ENCODE results near the gene COL1A1. TPM values are rescaled to one million over a fixed set of nuclear protein-coding genes. Genes with fewer than 3 reads are reported as not detected.

COL1A1 gene
- total and polyA plus RNA-seq, 2 of the 13 experiments (the other 11 are each of a cell fraction or from before 2014, with no cell fraction given) = 0.05 TPM; not detected in 1

DNA sequence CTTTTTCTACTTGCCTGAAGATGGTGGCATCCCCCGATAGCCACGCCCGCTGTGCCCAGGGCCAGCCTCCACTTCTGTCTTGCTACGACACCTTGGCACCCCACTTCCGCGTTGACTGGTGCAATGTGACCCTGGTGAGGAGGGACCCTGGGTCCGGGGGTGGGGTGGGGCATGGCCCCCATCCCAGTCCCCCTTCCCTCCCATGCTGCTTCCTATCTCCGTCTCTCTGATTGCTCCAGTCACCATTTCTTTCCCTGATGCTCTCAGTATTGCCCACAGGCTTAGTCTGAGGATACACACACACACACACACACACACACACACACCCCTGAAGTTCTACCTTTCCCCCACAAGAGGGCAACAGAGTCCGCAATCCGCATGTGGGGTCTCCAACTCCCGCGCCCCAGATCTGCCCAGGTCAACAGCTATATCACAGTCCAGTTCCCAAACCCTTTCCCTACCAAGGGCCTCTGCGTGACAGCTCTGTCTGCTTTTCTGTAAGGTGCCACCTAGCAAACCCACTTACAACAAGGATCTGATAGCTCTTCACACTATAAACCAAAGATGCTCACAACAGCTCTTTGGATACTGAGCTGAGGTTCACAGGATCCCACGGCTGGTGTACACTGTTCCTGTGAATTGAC lies 32.2 kb downstream of the COL1A1 start (continued):
- TF ChIP-seq, protein P1, sequence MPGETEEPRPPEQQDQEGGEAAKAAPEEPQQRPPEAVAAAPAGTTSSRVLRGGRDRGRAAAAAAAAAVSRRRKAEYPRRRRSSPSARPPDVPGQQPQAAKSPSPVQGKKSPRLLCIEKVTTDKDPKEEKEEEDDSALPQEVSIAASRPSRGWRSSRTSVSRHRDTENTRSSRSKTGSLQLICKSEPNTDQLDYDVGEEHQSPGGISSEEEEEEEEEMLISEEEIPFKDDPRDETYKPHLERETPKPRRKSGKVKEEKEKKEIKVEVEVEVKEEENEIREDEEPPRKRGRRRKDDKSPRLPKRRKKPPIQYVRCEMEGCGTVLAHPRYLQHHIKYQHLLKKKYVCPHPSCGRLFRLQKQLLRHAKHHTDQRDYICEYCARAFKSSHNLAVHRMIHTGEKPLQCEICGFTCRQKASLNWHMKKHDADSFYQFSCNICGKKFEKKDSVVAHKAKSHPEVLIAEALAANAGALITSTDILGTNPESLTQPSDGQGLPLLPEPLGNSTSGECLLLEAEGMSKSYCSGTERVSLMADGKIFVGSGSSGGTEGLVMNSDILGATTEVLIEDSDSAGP (CRISPR knock-in tag; IDR thresholded peaks at IDR 0.05; ENCODE audit: borderline replicate concordance) = peak; percentile 17; the same call in 1 of the 2 replicates
- TF ChIP-seq SP1 (IDR thresholded peaks at IDR 0.05) (no peak), SP1 (CRISPR knock-in tag; IDR thresholded peaks at IDR 0.05) (peak; percentile 20; the same call in 1 of the 2 replicates), SMC3 (IDR thresholded peaks at IDR 0.05; ENCODE audit: low read length) (peak; percentile 93), ZNF547 (CRISPR knock-in tag; IDR thresholded peaks at IDR 0.05) (peak; percentile 31; the same call in 1 of the 2 replicates), SALL2 (CRISPR knock-in tag; IDR thresholded peaks at IDR 0.05) (peak; percentile 86), ZNF101 (CRISPR knock-in tag; IDR thresholded peaks at IDR 0.05; ENCODE audit: borderline replicate concordance, low read depth) (no peak), SIX1 (CRISPR knock-in tag; IDR thresholded peaks at IDR 0.05; ENCODE audit: borderline replicate concordance) (no peak), MIER2 (CRISPR knock-in tag; IDR thresholded peaks at IDR 0.05) (no peak), IKZF4 (CRISPR knock-in tag; IDR thresholded peaks at IDR 0.05; ENCODE audit: borderline replicate concordance, low read depth, not compliant biosample characterization) (no peak), NFE2 (CRISPR knock-in tag; IDR thresholded peaks at IDR 0.05) (no peak), MAZ (IDR thresholded peaks at IDR 0.05; ENCODE audit: borderline replicate concordance, low read depth, low read length) (peak; percentile 28; the same call in 1 of the 2 replicates), MAZ (CRISPR knock-in tag; IDR thresholded peaks at IDR 0.05; ENCODE audit: low read depth) (no peak), DNMT1 (CRISPR knock-in tag; IDR thresholded peaks at IDR 0.05) (no peak), AKAP8 (CRISPR knock-in tag; IDR thresholded peaks at IDR 0.05) (no peak), ZNF251 (CRISPR knock-in tag; IDR thresholded peaks at IDR 0.05) (no peak), ZNF616 (CRISPR knock-in tag; IDR thresholded peaks at IDR 0.05; ENCODE audit: low read depth) (no peak), NFE2L2 (IDR thresholded peaks at IDR 0.05; ENCODE audit: low read length) (0 out of 2 replicates have a peak, but pooled peaks have one; percentile 20), XRCC5 (optimal IDR thresholded peaks at IDR 0.05; ENCODE audit: low read length) (peak; percentile 94), HNRNPL (IDR thresholded peaks at IDR 0.05; ENCODE audit: low read depth, low read length) (no peak), HMGA1 (CRISPR knock-in tag; conservative IDR thresholded peaks at IDR 0.05) (no peak), RAD21 (CRISPR knock-in tag; IDR thresholded peaks at IDR 0.05) (peak; percentile 92)
- TF ChIP-seq, protein P2, sequence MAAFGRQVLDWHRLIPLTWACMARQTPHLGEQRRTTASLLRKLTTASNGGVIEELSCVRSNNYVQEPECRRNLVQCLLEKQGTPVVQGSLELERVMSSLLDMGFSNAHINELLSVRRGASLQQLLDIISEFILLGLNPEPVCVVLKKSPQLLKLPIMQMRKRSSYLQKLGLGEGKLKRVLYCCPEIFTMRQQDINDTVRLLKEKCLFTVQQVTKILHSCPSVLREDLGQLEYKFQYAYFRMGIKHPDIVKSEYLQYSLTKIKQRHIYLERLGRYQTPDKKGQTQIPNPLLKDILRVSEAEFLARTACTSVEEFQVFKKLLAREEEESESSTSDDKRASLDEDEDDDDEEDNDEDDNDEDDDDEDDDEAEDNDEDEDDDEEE (CRISPR knock-in tag; IDR thresholded peaks at IDR 0.05) = 0 out of 2 replicates have a peak, but pooled peaks have one; percentile 63
- TF ChIP-seq, protein P3, sequence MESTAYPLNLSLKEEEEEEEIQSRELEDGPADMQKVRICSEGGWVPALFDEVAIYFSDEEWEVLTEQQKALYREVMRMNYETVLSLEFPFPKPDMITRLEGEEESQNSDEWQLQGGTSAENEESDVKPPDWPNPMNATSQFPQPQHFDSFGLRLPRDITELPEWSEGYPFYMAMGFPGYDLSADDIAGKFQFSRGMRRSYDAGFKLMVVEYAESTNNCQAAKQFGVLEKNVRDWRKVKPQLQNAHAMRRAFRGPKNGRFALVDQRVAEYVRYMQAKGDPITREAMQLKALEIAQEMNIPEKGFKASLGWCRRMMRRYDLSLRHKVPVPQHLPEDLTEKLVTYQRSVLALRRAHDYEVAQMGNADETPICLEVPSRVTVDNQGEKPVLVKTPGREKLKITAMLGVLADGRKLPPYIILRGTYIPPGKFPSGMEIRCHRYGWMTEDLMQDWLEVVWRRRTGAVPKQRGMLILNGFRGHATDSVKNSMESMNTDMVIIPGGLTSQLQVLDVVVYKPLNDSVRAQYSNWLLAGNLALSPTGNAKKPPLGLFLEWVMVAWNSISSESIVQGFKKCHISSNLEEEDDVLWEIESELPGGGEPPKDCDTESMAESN (CRISPR knock-in tag; conservative IDR thresholded peaks at IDR 0.05) = 0 out of 2 replicates have a peak, but pooled peaks have one; percentile 37
- TF ChIP-seq, protein P4, sequence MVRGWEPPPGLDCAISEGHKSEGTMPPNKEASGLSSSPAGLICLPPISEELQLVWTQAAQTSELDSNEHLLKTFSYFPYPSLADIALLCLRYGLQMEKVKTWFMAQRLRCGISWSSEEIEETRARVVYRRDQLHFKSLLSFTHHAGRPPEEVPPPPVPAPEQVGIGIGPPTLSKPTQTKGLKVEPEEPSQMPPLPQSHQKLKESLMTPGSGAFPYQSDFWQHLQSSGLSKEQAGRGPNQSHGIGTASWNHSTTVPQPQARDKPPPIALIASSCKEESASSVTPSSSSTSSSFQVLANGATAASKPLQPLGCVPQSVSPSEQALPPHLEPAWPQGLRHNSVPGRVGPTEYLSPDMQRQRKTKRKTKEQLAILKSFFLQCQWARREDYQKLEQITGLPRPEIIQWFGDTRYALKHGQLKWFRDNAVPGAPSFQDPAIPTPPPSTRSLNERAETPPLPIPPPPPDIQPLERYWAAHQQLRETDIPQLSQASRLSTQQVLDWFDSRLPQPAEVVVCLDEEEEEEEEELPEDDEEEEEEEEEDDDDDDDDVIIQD (CRISPR knock-in tag; IDR thresholded peaks at IDR 0.05; ENCODE audit: low read depth) = no peak
